NCI-H2107 (cell line): Measurements from ENCODE around the gene AVPI1.

Source experiments
- DNase-seq: peaks from one replicate; lab custom pipeline; 2025; lab: John Stamatoyannopoulos, UW

The AVPI1 gene, protein sequence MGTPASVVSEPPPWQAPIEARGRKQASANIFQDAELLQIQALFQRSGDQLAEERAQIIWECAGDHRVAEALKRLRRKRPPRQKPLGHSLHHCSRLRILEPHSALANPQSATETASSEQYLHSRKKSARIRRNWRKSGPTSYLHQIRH

DNA sequence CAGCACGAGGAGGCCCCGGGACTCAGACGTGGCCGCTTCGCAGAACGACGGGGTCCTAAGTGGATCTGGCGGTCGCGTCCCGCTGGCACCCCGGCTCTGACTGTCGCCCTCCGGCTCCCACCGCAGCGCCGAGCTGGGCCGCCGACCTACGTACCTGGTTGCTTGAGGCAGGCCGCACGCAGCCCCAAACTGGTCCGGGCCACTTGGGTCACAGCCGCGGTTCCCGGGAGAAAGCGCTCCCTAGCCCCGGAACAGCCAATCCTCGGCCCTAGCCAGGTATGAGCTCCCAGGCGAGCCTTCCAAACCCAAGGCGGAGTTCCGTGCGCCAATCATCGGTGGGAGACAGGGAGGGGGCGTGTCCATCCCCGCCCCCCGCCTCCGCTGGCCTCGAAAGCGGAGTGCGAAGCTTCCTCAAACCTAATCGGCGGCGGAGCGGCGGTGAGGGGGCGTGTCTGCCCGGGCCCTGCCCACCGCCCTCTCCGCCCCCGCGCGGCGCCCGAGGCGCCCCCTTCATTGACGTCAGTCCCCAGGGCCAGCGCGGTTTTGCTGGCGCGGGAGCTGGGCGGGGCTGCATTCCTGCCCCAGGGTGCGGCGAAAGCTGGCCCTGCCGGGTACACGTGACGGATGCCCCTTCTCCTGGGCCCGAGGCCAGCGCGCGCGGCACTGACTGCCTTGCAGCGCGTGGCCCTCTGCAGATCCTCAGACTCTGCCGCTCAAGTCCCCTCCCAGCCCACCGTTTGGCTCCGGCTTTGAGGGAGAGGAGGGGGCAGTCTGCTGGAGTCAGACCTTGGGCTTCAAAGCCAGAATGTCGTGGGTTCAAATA is at the start of gene AVPI1:
TSS of gene AVPI1 (minus strand) at position 280 of the 823 bp plus-strand sequence. CDS start 7,336 bp downstream, outside the sequence.
- peak; percentile 81 for DNase-seq

DNA sequence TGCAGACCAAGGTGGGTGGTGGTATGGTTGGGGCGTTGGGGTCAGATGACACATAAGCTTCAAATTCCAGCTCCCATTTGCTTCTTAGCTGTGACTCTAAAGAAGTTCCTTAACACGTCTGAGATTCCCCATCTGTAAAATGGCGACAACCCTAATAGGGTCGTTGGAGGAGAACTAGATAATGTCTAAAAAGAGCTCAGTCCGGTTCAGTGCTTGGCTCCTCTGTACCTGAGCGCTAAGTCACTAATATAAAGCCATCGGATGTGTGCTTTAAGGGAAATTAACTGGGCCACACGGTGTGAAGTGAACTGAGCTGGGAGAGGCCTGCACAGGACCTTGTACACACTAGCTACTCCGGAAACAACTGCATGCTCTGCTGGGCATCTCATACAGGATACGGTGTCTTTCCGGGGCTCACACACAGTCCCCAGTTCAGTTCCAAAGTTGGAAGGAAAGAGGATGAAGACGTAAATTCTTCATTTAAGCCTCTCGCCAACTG is 49.4 kb upstream of the AVPI1 start:
- DNase-seq = no peak

DNA sequence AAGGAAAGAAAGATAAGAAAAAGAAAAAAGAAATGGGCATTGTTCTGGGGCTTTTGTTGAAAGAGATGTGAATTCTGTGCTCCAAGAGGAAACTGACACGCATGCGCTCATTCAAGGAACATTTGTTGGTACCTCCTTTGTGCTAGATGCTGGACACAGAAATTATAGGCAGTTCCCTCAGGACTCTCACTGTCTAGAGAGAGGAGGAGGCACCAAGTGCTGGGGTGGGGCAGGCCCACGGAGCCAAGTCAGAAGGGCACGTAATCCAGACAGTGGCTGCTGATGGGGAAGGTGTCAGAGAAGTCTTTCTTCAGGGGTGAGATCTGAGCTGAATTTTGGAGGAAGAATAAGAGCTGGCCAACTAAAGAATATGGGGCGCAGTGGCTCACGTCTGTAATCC is 47.0 kb upstream of the AVPI1 start:
- DNase-seq = no peak

DNA sequence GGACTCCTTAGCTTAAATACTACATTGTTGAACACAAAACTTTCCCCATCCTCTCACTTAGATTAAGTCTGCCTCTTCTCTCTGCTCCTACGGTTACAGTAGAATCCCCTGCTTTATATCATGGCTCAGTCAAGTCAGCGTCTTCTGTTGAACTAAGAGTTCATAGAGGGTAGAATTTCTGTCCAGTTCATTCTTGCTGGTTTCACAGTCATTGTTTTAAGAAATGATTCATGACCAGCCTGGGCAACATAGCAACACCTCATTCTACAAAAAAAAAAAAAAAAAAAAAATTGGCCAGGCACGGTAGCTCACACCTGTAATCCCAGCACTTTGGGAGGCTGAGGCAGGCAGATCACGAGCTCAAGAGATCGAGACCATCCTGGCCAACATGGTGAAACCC is 46.2 kb upstream of the AVPI1 start:
- DNase-seq = no peak

DNA sequence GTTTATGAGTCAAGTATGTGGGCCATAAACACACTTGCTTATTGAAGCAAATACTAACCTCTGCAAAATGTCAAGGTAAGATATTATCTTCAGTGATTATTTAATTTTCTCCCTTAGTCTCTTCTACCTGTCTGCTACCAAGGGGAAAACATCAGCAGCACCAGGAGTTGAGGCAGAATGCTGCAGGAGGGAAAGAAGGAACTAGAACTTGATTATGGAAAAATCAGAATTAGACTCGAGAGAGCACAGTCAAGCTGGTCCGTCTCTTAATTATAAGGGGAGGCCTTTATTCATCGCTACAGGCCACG is 45.0 kb upstream of the AVPI1 start:
- no peak for DNase-seq

DNA sequence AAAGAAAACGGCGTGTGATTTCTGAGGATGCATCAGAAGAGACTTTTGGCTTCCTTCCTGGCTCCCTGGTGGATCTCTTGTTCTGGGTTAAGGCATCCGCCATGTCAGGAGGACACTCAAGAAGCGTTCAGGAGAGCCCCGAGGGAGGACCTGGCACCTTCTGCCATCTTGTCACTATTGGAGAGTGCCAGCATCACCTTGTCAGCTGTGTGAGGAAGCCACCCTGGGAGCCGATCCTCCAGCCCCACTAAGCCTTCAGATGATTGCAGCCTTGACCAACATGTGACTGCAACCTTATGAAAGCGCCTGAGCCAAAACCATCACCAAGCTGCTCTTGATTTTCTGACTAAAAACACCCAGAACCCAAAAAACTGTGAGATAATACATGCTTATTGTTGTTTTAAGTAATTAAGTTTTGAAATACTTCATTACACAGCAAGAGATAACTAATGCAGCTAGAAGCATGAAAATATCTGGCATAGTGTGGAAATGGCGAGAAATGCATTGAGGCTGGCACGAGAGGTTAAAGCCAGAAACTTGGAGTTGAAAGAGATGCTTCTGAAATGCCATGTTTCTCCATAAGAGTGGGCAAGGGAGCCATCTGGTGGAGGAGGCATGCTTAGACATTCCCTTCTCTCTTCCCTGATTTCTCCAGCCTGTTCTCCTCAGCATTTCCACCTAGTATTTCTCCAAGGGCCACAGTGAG is 44.5 kb upstream of the AVPI1 start:
- peak; percentile 17 for DNase-seq

DNA sequence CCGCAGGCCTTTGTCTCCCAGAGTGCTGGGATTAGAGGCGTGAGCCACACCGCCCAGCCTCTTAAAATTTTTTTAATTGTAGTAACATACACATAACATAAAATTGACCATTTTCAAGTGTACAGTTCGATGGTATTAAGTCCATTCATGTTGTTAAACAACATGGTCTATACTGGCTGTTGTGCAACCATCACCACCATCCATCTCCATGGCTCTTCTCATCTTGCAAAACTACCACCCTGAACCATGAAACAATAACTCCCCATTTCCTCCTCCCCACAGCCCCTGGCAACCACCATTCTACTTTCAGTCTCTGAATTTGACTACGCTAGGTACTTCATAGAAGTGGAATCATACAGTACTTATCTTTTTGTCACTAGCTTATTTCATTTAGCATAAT is 42.0 kb upstream of the AVPI1 start:
- no peak for DNase-seq

DNA sequence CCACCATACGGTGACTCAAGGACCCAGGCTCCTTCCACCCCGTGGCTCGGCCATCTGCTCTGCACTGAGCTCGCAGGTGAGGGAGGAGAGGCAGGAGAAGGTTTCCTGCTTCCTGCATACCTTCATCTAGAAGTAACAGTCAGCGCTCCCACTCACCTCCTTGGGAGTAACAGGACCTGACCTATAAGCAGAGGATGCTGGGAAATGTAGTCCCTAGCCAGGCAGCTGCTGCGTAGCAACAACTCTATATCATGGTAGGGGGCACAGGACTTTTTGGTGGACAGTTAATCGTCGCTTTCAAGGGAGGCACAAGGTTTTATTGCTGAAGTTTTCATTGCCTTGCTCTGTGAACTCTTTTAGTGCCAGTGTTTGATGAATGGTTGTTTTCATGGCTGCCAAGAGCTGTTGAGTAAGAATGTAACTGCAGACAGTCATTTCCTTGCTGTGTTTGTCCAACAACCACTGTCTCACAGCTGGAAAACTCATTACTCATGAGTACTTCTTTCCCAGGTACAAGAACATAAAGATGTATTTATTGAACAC is 39.7 kb upstream of the AVPI1 start:
- no peak for DNase-seq

DNA sequence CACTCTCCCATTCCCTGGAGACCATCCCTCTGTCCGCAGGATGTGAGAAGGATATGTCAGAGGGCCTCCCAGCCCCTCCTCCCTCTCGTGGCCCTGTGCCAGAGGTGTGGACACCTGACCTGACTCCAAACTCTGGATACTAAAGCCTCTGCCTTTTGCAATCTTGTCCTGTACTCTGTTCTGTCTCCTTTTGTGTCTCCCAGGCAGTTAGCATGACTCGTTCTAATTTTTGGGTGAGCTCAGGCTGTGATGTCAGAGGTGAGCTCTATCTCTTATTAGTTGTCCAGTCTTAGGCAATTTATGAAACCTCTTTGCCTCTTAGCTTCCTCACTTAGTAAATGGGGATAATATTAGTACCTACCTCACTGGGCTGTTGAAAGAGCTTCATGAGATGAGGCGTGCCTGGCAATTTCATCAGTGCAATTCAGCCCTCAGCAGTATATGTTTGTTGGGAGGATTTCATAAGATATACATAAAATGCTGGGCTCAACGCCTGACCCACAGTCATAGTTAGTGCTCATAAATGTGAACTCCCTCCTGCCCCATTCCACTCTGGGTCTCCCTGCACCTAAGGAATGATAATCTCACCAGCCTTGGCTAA is 37.4 kb upstream of the AVPI1 start:
- no peak for DNase-seq

DNA sequence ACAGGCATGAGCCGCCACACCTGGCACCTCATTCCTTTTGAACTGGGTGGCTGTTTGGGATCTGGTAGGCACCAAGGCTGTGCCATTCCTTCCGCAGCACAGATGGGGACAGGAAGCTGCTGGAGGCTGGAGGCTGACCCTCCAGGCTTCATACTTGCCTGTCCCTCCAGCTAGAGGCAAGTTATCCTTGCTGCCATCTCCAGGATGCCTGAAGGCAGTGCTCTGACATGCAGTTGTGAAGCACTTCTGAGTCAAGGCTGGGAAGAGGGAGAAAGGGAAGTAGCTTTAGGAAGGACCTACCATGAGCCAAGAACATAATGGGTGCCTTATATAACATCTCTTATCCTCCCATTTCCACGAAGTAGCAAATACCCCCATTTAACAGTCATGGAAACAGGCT is 36.0 kb upstream of the AVPI1 start:
- DNase-seq = no peak

DNA sequence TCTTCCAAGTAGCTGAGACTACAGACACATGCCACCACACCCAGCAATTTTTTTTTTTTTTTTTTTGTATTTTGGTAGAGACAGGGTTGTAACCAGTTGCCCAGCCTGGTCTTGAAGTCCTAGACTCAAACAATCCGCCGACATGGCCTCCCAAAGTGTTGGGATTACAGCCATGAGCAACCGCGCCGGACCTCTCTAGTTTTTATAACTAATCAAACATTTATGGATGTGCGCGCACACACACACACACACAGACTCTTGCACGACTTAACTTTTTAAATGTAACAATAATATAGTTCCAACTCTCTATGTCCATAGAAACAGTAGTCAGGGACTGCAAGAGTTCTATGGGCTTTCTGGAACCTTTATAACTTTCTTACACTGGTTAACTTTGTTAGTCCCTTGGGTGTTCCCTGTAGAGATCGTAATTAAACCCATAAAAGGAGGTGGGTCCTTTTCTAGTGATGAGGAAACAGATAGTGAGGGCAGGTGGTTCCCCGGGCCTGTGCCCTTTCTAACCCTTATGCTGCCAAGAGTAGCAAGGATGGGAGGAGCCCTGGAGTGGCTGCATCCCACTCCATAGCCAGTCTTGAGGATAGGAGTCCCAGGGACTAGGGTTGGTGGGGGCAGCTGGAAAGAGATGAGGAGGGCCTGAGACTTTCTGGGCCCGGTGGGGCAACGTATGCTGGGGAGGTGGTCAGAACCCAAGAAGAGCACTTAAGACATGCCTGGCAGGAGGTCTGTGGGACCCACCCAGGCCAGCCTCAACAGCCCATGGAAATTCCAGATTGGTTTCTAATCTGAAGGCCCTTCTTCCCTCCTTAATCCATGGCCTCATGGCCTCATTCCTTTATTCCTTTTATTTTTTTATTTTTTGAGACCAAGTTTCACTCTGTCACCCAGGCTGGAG is 35.1 kb upstream of the AVPI1 start:
- no peak for DNase-seq

DNA sequence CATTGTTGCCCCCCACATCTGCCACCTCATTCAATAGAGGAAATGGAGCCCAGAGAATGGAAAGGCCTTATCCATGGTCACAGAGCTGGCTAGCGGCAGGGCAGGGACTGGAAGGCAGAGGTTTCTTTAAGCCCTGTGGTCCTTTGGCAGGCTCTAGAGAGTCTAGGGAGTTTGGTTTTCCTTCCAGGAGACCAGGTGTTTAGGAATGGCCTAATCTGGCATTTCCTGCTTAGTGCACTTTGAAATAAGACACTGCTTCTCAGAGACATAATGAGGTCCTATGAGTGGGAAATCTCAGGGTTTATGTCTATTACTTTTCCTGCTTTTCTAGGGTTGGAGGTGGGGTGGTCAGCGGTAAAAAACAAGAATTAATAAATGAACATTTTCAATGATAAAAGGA is 32.6 kb upstream of the AVPI1 start:
- DNase-seq = no peak

DNA sequence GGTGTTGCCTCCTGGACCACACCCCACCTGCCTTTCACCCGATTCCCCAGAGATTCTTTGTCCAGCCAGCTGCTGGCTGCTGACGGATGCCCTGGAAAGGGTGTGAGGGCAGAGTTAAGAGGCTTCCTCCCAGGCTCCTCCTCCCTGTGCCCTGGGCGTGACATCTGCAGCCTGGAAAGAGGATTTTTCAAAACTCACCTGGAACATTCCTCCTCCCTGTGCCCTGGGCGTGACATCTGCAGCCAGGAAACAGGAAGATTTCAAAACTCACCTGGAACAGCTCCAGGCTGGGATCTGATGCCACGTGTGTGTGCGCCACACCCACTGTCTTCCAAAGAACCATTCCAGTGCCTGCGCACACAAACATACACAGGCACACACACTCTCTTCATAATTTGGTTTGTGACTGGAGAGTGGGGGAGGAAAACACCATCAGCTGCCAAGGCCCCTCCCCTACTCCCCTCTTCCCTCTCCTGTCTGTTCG is 31.7 kb upstream of the AVPI1 start:
- peak; percentile 30 for DNase-seq

DNA sequence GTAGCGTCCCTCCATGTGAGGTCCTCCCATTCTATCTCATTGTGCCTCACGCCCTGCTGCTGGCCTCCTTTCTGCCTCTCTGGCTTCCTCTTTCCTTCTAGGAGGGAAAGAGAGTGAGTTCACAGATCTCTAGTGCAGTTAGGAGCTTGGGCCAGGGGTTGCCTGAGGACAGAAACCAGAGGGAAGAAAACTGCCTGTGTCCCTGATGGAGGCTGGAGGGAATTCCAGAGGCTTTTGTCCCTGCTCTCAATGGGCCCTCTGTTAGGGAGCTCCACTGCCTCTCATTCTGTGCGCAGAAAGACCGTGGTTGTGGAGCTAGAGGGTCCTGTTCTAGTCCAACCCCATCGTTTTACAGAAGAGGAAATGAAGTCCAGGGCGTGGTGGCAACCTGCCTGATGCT is 31.1 kb upstream of the AVPI1 start:
- DNase-seq = no peak

DNA sequence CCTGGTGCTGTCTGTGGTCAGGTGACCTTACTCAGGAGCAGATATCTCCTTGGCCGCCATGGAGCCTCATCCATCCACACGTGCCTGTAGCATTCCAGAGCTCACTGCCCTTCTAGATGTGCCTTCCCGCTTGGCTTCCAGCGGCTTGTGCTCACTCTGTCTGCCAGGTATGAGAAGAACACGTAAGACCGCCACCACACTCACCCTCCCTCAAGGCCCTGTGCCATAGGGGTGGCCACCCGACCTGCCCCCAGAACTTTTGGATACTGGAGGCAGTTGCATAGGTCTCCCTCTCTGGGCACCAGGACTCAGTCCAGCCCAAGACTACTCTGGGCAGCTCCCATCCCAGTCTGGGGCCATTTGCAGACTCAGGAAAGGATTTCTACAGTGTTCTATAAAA is 30.6 kb upstream of the AVPI1 start:
- no peak for DNase-seq

DNA sequence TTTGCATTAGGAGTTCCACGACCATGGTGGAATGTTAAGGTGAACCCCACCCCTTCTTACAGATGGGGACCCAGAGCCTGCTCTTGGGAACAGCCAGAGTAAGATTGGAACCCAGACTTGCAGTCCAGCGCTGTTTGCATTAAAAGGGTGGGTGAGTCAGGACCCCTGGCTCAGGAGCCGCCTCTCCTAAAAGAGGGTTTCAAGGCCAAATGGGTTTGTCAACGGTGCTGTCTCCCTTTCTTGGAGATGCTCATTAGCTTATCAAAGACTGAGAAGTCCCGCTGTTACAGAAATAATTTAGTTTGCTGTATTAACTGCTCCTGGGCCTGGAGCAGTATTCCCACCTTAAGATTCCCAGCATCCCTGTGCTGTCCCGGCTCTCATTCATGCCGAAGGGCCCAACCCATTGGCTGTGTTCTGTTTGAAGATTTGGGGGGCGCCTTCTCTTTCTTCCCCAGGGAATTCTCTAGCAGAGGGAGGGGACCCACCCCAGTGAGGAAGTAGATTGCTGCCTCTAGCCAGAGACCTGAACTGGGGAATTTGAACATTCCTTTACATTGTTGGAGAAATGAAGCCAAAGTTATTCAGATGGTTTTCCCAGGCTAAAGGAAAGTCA is 28.3 kb upstream of the AVPI1 start:
- no peak for DNase-seq

DNA sequence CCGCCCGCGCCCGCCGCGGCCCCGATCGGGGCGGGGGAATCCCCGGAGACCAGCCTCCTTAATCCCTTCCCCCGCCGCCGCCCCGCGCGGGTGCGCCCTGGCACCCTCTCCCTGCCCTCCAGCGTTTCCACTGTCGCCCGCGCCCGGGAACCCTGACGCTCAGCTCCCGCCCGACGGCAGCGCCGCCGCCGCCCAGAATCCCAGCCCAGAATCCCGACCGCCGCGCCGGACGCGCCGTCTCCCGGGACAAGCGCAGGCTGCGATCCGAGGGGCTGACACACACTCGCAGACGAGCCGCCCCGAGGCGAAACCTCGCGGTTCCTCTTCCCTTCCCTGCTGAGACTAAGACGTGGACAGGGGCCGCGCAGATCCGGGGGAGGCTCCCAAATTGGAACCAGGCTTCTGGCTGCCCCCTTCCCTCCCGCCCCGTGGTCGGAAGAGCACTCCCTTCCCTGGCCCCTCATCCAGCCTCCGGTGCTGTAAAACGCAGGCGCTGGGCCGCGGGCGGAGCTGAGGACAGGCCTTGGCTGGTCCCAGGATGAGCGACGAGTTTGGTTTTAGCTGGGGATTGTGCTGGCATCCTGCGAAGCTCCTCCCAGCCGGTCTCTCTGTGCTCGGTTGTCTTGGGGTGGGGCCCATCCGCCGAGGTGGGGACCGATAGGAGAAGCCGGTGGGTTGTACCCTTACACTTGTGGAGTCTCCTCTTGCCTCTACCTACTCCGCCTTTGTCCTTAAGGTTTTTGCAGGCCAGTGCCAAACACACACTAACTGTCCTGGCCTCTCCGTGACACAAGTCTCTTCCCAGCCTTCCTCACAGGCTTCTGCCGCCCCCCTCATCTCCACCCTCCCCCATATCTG is 27.6 kb upstream of the AVPI1 start:
- no peak for DNase-seq

DNA sequence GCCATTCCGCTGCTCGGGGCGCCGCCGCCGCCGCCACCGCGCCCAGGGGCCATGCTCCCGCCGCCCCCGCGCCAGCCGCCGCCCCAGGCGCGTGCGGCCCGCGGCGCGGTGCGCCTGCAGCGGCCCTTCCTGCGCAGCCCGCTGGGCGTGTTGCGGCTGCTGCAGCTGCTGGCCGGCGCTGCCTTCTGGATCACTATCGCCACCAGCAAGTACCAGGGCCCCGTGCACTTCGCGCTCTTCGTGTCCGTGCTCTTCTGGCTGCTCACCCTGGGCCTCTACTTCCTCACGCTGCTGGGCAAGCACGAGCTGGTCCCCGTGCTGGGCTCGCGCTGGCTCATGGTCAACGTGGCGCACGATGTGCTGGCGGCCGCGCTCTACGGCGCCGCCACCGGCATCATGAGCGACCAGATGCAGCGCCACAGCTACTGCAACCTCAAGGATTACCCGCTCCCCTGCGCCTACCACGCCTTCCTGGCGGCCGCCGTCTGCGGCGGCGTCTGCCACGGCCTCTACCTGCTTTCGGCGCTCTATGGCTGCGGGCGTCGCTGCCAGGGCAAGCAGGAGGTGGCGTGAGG is 26.9 kb upstream of the AVPI1 start:
- DNase-seq = peak; percentile 28

DNA sequence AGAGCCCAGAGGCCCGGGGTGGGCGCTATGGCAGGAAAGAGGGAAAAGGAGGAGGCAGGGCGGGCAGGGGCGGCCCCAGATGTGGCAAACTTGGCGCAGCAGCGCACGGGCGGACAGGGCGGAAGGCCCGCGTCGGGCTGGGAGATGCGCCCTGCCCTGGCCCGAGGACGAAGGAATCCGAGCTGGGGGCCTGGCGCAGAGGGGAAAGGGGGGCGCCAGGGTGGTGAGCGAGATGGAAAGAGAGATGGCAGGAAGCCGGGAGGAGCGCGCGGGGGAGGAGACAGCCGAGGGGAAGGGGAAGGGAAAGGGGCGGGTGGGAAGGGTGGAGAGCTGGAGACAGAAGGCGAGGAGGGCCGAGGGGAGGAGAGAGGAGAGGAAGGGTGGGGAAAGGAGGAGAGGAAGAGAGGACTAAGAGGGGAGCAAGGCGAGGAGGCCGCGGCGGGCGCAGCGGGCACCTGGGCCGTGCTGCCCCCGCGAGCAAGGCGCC is 26.3 kb upstream of the AVPI1 start, which contains the start of gene MARVELD1:
TSS of gene MARVELD1 (plus strand) at position 392 of the 487 bp plus-strand sequence. CDS start 147 bp downstream, outside the sequence.
- no peak for DNase-seq
